DOHH2 (cell line): ENCODE measurements around the gene CPT2.

Experiments
- EZH2phosphoT487 ChIP-seq: fragments of 200-600 bp; sonication (generic); IDR thresholded peaks from 2 replicates; pipeline ENCODE4 v1.6.1; 2017; ENCODE audit warnings: borderline replicate concordance, mild to moderate bottlenecking, antibody characterized with exemption, low read length, moderate library complexity, mixed read lengths
- TF ChIP-seq, protein P1 (sequence below): fragments of 200-600 bp; sonication (generic); IDR thresholded peaks from one replicate; pipeline ENCODE4 v1.5.1; 2014; ENCODE audit warnings: antibody characterized with exemption, mild to moderate bottlenecking, low read depth, low read length; ENCODE audit not compliant: poor library complexity, severe bottlenecking

DNA sequence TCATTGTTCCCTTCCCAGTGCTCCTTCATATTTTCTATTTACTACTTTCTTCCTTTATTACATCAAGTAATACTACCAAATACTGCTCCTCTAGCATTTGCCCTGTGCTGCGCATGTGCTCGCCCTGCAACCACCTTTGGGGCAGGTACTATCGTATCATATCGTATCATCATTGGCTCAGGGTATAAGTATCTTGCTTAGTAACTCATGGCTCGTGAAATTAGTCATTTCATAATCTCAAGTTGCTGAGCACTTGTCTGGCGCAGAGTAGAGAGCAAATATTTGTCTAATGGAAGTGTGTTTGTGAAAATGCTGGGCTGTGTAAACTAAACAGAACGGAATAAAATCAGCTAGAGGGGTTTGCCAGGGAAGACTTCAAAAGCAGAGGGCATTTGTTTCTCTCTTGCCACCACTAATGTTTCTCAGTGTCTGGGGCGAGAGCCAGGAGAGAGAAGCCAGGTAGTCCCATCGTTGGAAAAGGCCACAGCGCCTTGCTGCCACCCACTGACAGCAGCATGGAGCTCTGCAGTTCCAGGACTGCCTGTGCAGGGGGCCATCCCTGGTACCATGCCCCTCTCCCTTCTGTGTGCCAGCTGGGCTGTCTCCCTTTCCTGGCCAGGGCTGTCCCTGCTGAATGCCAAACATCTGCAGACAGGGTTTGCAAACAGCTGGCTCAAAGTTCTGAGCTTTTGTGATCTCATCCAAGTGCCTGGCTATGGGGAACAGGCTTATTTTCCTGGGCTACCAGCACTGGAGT, 20.0 kb upstream of the CPT2 start:
- TF ChIP-seq, protein P1, sequence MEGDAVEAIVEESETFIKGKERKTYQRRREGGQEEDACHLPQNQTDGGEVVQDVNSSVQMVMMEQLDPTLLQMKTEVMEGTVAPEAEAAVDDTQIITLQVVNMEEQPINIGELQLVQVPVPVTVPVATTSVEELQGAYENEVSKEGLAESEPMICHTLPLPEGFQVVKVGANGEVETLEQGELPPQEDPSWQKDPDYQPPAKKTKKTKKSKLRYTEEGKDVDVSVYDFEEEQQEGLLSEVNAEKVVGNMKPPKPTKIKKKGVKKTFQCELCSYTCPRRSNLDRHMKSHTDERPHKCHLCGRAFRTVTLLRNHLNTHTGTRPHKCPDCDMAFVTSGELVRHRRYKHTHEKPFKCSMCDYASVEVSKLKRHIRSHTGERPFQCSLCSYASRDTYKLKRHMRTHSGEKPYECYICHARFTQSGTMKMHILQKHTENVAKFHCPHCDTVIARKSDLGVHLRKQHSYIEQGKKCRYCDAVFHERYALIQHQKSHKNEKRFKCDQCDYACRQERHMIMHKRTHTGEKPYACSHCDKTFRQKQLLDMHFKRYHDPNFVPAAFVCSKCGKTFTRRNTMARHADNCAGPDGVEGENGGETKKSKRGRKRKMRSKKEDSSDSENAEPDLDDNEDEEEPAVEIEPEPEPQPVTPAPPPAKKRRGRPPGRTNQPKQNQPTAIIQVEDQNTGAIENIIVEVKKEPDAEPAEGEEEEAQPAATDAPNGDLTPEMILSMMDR = no peak
- no peak for TF ChIP-seq EZH2phosphoT487
